ENCODE data around the gene CTTNBP2.

CTTNBP2 gene

DNA sequence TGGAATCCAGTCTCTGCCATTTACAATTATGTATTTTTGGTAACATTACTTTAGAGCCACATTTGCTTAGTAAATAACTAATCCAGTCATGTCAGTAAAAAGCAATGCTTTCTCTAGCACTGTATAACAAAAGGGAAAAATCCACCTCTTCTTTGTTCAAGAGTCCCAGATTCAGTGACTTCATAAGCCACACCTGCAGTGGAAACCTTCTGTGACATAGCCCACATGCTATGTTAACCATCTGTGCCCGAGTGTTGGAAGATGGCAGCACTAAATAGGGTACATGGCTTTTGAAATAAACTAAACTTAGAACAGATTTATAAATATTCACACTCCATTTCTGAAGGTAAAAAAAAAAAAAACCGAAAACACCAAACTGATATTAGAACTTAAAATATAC lies 83.0 kb downstream of the CTTNBP2 start:
- no peak for DNase-seq

DNA sequence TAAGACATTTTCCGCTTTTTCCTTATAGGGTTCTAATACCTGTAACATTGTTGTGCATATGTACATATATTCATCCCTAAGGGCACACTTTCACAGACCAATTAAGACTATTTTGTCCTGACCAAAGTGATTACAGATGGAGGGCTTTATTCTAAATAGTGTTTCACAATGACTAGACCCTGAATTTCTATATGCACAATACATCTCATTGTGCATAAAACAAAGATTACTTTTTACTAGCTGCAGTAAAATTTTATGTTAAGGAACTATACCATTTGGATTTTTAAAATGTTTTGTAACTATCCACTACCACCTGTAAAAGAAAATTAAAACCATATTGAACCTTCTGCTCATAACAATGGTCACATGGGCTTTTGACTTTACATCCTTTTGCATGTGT lies 87.8 kb downstream of the CTTNBP2 start:
- DNase-seq: no peak

DNA sequence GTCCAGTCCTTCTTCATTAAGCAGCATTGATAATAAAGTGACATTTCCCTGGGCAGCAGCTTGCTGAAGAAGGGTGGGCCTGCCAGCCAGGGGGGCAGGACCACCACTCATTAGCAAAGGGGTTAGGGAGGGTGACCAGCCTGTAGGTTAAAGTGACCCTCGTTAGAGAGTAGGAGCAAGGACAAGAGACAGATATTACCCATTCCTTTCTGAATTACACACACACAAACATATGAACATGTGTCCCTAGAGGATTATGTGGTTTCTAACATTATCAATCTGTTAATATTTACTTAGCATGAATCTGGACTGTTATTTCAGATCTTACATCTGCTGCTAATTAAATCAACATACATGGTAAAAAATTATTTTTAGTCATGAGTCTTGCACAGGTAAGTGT lies 88.9 kb downstream of the CTTNBP2 start:
- no peak for DNase-seq

DNA sequence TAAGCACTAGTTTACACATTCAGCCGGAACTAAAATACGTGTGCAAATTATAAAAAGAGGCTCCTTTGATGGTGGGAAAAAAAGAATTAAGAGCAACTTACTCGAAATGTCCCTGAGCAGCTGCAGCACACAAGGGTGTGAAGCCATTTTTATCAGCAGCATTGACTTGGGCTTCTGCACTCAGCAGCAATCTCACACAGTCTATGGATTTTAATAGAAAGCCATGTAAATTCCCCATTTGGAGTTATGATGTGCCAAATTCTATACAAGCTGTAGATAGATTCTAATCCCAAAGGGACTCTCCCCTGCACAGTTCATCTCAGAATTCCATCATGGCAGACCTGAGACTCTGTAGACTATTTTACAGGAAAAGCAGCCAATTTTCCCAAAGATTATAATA lies 90.5 kb downstream of the CTTNBP2 start:
- no peak for DNase-seq

DNA sequence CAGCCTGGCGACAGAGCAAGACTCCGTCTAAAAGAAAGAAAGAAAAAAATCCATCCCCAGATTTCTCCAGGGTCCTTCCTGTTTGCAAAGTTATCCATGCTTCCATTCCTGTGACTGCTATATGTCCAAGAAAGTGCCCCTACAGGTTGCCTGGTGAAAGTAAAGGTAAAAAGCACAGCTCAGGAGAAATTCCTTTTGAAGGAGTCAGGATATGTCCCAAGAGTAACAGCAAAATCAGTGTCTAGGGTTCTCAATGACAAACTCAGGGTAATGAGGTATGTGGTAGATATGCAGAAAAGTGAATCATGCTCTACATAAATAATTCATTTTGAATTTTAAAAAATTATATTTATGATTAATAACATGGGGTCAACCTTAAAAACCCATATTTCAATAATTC lies 91.5 kb downstream of the CTTNBP2 start:
- DNase-seq: no peak

DNA sequence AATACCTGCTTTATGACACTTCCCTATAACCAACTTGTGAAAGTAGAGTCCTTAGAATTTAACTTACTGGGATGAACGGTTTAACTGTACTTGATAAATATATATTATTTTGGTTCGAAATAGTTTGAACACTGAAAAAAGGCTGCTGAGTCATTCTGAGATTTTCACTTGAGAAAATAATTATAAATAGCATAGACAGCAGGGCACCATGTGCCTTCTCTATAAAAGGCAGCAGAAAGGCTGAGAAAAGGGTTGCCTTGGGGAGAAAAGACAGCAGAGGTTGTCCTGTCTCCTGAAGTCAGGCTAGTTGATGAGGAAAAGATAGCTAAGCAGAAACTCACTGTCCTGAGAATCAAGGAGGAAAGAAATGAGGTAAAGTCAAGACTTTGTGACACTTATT lies 92.4 kb downstream of the CTTNBP2 start:
- peak in 1 of 58 donors; percentile 11 for DNase-seq

DNA sequence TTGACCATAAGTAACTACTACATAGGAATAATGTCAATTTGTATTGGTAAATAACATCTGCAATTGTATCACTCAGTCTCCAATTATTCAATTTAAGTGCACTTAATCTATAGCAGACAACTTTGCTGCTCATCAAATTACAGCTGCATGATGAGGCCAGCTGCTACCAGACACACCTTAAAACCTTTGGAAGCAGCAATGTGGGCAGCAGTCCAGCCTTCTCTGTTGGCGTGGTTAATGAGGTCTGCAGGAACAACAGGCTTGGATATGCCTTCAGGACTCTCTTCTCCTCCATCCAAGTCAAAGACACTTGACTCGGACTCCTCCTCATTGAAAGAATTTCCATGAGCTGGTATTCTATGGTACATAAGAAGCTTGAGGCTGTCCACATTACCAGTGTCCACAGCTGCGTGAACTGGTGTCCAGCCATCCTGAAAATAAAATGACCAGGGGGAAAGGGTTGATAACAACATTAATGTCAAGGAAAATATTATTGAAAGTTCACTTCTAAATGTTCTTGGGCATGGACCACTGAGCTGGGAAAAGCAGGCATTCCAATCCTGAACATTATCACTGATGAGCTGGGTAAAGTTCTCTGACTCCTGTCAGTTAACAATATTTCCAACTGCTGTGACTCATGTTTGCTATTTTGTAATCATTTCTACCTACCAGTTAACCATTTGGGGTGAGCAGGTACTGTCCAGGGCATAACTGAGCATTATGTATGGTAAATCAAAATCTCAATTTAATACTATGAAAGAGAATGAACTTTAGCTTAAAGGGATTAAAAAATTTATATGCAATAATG lies 95.7 kb downstream of the CTTNBP2 start:
- no peak for DNase-seq

DNA sequence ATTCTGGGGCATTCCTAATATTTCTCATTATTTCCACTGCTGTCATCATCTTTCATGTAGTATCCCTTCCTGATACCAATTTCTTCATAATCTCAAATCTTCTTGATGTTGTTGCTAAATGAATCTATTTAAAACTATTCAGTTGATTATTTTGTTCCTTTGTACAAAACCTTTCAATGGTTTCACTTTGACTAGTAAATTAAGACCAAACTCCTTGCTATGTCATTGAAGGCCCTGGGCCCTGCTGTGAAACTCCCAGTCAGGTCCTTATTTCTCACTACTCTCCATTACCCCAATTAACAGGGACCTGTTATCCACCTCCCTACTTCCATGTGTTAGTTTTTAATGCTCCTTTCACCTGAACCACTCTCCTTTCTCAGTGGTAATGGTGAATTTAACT lies 97.0 kb downstream of the CTTNBP2 start:
- no peak for DNase-seq

DNA sequence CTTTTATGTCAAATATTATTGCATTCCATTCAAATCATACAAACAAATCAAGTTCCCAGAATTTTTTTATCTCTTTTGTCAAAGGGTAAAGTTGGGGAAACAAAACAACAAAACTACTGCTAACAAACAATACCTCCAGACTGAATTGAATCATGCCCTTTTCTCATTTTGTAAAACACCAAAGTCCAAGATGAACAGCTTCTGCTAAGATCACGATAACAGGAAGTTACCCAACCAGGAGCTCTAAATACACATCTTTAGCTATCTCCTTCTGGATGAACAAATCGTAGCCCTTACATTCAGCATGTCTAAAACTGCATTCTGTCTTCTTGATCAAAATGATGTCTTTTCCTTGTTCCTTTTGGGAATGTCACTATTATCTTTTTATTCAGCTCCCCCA lies 97.4 kb downstream of the CTTNBP2 start:
- DNase-seq: no peak

DNA sequence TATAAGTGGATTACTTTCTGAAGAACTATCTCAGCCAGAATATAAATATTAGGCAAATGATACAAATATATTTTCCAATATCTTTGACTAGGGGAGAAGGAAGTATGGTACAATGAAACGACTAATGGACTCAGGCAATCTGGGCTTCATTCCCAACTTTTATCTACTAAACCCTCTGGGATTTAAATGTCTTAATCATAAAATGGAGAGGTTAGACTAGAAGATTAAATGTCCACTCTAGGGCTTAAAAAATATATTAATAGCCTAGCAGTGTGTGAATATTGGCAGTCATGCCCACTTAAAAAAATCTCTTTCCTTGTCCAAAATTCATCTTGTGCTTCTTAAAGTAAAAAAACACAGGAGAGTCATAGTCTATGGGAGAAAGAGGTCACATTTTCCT lies 98.3 kb downstream of the CTTNBP2 start:
- no peak for DNase-seq

DNA sequence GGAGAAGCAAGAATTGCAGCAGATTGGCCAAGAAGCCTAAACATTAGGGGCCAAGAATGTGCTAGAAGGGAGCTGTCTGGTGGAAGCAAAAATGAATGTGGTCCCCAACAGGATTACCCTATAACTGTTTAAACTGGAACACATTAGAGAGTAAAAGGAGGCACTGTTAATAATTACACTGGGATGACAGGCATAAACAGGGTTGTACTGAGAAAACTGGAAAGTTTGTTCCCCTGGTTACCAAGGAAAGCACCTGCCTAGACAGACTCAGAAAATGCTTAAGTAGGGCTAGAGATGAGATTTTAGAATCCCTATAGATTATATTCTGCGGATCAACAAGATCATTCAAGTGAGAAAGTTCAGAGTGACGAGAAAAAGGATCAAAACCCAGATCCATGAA lies 100.8 kb downstream of the CTTNBP2 start:
- DNase-seq: no peak

DNA sequence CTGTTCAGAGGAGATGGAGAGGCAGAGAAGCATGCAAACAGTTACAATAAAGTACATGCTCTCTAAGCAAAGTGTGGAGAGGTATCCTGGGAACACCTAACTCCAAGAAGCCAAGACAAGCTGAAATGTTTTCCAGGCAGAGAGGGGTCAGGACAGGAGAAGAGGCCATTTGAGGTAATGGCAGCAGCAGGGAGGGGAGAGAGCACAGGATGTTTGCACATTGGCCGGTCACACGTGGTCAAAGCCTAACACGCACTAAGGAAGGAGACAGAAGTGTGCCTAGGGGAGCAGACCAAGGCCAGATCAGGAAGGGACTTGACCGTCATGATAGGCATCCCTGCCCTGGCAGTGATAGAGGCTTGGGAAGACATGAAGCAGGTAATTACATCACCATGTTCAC lies 101.5 kb downstream of the CTTNBP2 start:
- DNase-seq: no peak

DNA sequence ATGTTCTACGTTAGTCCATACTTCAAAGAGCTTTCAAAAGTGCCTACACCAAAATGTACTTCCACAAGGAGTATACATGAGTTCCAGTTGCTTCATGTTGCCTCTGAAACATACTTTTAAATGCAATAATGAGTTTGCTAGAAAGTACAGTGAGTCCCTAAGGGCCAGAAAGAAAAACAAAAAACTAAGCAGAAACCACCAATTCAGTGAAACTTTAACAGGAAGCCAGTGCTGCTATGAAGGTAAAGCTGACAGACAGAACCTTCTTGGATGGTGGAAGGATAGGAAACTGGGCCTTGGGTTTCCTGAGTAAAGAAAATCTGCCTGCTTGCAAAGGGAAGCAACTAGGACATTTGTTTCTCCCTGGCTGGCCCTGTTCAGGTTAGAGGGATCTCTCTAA lies 104.2 kb downstream of the CTTNBP2 start:
- DNase-seq: no peak

DNA sequence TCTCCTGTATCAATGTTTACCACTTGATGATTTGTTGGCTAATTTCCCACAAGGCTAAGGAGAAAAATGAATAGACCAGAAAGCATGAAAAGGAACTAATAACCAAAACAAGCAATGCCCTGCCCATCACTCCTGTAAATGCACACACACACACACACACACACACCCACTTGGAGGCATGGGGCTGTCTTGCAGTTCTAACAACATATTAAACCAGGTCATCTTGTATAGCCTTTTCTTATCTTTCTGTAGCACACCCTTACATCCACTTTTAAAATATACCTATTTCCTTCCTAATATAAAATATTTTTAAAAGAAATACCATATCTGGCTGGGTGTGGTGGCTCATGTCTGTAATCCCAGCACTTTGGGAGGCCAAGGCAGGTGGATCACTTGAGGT lies 105.3 kb downstream of the CTTNBP2 start:
- DNase-seq: no peak

DNA sequence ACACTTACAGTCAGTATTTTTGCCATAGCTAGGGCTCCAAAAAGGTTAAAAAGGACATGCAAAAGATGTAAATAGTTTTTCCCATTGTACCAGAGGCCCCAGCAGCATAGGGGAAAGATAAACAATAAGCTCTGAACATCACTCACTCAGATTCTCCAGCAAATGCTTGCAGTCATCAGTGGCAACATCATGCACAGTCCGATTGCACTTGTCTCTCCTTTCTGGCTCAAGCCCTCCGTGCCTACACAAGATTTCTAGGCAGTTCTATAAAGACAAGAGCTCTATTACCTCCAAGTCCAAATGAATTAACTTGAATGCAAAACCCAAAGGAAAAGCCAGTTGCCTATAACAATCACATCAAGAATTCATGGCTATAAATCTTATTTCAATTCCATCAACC lies 106.3 kb downstream of the CTTNBP2 start:
- DNase-seq: peak in 1 of 58 donors; percentile 7

DNA sequence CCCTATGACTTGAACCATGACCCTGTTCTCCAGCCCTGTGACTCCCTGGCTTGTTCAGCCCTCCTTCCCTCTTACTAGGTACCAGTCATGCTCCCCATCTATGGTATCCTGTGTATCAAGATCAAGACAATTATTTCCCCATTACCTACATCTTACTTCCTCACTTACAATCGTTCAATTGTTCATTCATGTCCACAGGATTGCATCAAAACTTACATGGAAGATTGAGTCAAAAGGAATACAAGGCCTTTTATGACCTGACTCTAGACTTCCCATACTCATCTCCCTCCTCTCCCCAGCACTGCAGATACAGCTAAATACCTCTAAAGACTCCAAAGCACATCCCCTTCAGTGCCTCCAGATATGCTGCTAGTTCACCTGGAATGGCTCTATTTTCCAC lies 109.2 kb downstream of the CTTNBP2 start:
- DNase-seq: no peak

DNA sequence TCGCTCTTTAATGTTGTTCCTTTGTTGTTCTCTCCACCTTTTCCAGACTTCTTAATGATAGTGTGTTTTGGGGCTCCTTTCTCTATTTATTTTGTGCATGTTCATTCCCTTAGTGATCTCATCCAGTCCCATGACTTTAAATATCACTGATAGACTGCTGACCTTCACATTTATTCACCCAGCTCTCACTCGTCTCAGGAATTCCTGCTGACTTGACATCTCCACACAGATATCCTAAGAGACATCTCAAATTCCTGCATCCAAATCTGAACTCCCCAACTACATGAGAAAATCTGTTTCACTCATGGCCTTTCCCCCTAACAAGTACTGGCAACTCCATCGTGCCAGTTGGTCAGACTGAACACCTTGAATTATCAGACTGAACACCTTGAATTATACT lies 111.2 kb downstream of the CTTNBP2 start:
- DNase-seq: no peak

DNA sequence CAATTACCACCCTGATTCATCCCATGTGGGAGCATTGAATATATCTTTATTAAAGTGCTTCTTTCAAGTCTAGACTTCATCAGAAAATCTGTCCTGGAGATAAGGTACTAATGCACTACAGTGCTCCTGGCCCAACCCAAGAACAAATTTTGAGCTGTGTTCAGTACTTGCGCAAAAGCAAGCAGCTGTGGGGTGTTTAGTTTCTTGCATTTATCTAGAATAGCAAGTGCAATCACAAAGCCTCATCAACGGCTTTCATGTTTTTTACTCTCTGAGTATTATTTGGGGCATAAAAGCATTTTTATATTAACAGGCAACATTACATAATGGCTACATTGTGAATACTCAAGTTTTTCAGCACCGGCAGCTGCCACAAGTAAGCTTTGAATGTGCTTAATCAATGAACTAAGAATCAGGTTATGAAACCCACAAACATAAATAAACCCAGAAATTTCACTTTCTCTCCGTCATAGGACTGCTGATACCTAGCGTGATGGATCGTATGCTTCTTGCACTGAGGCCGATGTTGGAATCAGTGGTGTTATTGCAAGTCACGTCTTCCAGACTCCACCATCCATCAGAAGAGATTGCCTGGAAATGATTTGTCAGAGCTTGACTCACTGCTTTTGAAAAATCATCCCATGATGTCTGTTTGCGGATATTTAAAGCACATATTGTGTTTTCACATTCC lies 113.1 kb downstream of the CTTNBP2 start:
- peak in 9 of 58 donors; percentile 6 to 68 (median 21) for DNase-seq

DNA sequence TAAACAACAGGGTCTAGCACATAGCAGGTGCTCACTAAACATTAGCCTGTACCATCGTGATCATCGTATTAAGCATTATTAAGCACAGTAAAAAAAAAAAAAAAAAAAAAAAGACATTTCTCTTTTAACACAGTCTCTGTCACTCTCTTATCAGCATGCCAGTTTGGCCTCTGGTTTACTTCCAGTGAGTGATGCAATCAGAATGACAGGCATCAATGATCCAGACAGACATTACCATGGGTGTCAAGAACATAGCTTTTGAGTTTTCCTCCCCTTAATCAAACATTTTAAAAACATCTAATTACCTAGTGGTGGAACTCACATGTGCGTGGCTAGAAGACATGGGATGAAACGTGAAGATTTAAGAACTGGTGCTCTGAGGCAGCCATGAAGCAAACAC lies 115.8 kb downstream of the CTTNBP2 start:
- DNase-seq: no peak

DNA sequence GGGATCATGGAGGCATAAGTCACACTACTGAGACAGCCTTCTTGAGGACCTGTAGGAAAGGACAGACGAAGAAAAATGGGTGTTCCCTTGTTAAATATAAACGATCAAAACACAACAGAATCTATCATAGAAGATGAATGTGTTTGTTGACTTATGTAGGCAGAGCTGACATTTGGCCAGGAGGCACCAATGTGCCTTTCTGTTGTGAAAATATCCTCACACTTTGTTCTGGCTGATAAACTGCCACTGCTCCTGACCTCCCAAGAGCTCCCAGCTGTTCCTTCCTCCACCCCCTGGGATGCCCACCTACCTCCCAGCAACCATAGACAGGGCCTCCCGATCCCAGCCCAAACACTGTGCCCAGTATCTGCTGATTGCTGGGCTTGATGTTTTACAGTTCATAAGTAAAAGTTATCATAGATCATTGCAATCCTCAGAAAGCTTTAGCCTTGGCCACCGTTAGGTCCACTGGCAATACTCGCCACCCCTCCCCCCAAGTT lies 116.6 kb downstream of the CTTNBP2 start:
- DNase-seq: no peak

DNA sequence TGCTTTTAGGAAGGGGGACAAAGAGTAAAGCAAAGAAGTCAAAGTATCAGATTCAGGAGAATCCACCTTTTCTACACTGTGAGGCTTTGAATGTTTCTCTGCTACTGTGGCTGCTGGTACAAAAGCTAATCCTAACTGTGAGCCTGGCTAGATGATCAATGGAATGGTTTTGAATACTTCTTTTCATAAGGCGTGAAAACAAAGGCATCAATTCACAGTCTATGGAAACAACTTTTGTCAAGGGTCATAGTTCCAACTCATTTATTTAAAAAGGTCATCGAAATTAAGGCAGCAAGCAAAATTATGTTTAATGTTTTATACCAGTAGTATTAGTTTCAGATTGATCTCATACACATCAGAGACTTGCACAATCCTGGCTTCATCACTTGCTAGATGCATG lies 118.1 kb downstream of the CTTNBP2 start:
- DNase-seq: no peak

DNA sequence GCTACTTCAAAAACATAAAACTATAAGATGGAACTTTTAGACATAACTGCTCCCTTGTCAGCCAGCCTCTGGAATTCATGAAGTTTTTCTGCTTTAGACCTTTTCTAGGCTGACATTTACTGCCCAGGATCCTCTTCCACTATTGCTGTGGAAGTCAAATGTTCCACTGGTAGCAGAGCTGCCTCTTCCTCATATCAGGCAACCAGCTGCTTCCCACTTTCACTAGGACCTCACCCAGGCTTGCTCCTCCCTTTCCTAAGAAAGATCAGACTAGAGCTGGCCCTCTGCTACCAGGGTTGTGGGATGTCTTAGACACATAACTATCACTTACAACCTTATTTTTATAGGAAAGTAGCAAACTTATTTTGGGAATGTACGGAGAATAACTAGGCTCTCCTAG lies 121.5 kb downstream of the CTTNBP2 start:
- DNase-seq: peak in 2 of 58 donors; percentile 9 to 22

Data from anterior cingulate cortex (tissue), 58 donors.